Activated naive CD8-positive, alpha-beta T cell treated with anti-CD3 and anti-CD28 coated beads, Interleukin-2, amount 10 ng/mL, durations not matched to agents 7 days and 5 days (primary cell): ENCODE results near the gene MTERF1. TPM values are rescaled to one million over a fixed set of nuclear protein-coding genes. Genes with fewer than 3 reads are reported as not detected.

ENCODE experiments used
- ATAC-seq: fragments of 150-1000 bp; cut with Tn5 transposase; one replicate; pipeline ENCODE4 v1.10.0; 2021; ENCODE audit warnings: low read depth, moderate library complexity
- POLR2A ChIA-PET: fragments of 350-600 bp; sonication (Branson Sonifier 250); formaldehyde crosslinking; loops from one replicate; lab custom pipeline; 2021; ENCODE audit warnings: antibody characterized with exemption; lab: Charles Lee
- DNase-seq: peaks from one replicate; pipeline ENCODE4 v3.0.0; 2021
- H3K27ac Mint-ChIP-seq: one replicate; pipeline ENCODE4 v1.8.0; 2022; ENCODE audit warnings: mild to moderate bottlenecking, mixed read lengths
- H3K27me3 Mint-ChIP-seq: one replicate; pipeline ENCODE4 v1.8.0; 2022; ENCODE audit warnings: mild to moderate bottlenecking, moderate library complexity, mixed read lengths
- H3K36me3 Mint-ChIP-seq: one replicate; pipeline ENCODE4 v1.8.0; 2021; ENCODE audit warnings: mild to moderate bottlenecking, mixed read lengths
- H3K4me1 Mint-ChIP-seq: one replicate; pipeline ENCODE4 v1.8.0; 2021; ENCODE audit warnings: mixed read lengths
- H3K4me3 Mint-ChIP-seq: one replicate; pipeline ENCODE4 v1.8.0; 2022; ENCODE audit warnings: mild to moderate bottlenecking, moderate library complexity, mixed read lengths
- H3K9me3 Mint-ChIP-seq: one replicate; pipeline ENCODE4 v1.8.0; 2021; ENCODE audit warnings: mixed read lengths
- total RNA-seq, 2 experiments: library from RNA; stranded (reverse); gene quantifications; one replicate each; pipeline ENCODE4 v1.2.3, GENCODE V29; 2021

MTERF1 gene
- total RNA-seq = 10 to 100 TPM; 20.9 to 24.4 TPM

GRCh38 chr7:91880413-91881241 lies at the start of gene MTERF1:
MTERF1 (minus strand) TSS chr7:91880702; CDS start chr7:91880083, 619 bp downstream.
- POLR2A ChIA-PET = interaction anchor here (0.7 to 1.7 kb wide), 6 partner anchors 12 to 1535 kb away, joined by 3 to 12 read pairs (median 6); partner anchors contain the start of genes AKAP9, GATAD1 and GTPBP10
- Mint-ChIP-seq H3K27me3 (no peaks in the 10 kb centered on the region), H3K4me1 (peaks cover 27% of the 10 kb centered on the region), H3K36me3 (peaks cover 18% of the 10 kb centered on the region), H3K9me3 (peaks cover 1% of the 10 kb centered on the region), H3K4me3 (peak within 1 kb of the TSS; percentile 94), H3K27ac (peak within 1 kb of the TSS; percentile 94)
- DNase-seq = peak; percentile 94
- ATAC-seq = peak; percentile 96

- ATAC-seq (peak; percentile 56), DNase-seq (no peak)
- no peaks in the 10 kb centered on the region for H3K36me3 Mint-ChIP-seq
- peaks cover 5% of the 10 kb centered on the region for H3K4me1 Mint-ChIP-seq
- H3K27ac Mint-ChIP-seq = no peak overlapping the region
- H3K4me3 Mint-ChIP-seq = no peak overlapping the region
- H3K27me3 Mint-ChIP-seq = peaks cover 7% of the 10 kb centered on the region
- H3K9me3 Mint-ChIP-seq = peaks cover 1% of the 10 kb centered on the region
- POLR2A ChIA-PET = no interaction called here
These were observed 49.0 kb upstream of the MTERF1 start for GRCh38 chr7:91929463-91929862.

- POLR2A ChIA-PET = no interaction called here
- Mint-ChIP-seq H3K4me1 (peaks cover 5% of the 10 kb centered on the region), H3K36me3 (no peaks in the 10 kb centered on the region), H3K4me3 (no peak overlapping the region), H3K27ac (no peak overlapping the region), H3K27me3 (peaks cover 11% of the 10 kb centered on the region), H3K9me3 (peaks cover 1% of the 10 kb centered on the region)
- ATAC-seq (no peak), DNase-seq (no peak)
These were observed 47.4 kb upstream of the MTERF1 start for GRCh38 chr7:91927912-91928311.

GRCh38 chr7:91922857-91923256 lies 42.4 kb upstream of the MTERF1 start:
- H3K27me3 Mint-ChIP-seq = peaks cover 17% of the 10 kb centered on the region
- POLR2A ChIA-PET = no interaction called here

GRCh38 chr7:91918356-91918755 lies 37.9 kb upstream of the MTERF1 start:
- POLR2A ChIA-PET = no interaction called here
- no peaks in the 10 kb centered on the region for H3K36me3 Mint-ChIP-seq
- H3K4me1 Mint-ChIP-seq = peaks cover 11% of the 10 kb centered on the region
- peaks cover 17% of the 10 kb centered on the region for H3K27me3 Mint-ChIP-seq
- H3K27ac Mint-ChIP-seq = no peak overlapping the region
- no peak for DNase-seq
- no peak overlapping the region for H3K4me3 Mint-ChIP-seq
- no peaks in the 10 kb centered on the region for H3K9me3 Mint-ChIP-seq
- ATAC-seq = no peak

More at GRCh38 chr7:91922857-91923256, 42.4 kb upstream of the MTERF1 start:
- ATAC-seq (no peak), DNase-seq (no peak)
- H3K36me3 Mint-ChIP-seq = no peaks in the 10 kb centered on the region
- no peak overlapping the region for H3K27ac Mint-ChIP-seq
- no peaks in the 10 kb centered on the region for H3K4me1 Mint-ChIP-seq
- no peaks in the 10 kb centered on the region for H3K9me3 Mint-ChIP-seq
- no peak overlapping the region for H3K4me3 Mint-ChIP-seq

- POLR2A ChIA-PET = no interaction called here
- H3K9me3 Mint-ChIP-seq = no peaks in the 10 kb centered on the region
- no peak overlapping the region for H3K27ac Mint-ChIP-seq
- no peak overlapping the region for H3K4me3 Mint-ChIP-seq
- ATAC-seq = no peak
- no peak for DNase-seq
- peaks cover 13% of the 10 kb centered on the region for H3K27me3 Mint-ChIP-seq
- no peaks in the 10 kb centered on the region for H3K36me3 Mint-ChIP-seq
- peaks cover 11% of the 10 kb centered on the region for H3K4me1 Mint-ChIP-seq
These were observed 35.5 kb upstream of the MTERF1 start for GRCh38 chr7:91916051-91916440.

- H3K27ac Mint-ChIP-seq = no peak overlapping the region
- H3K36me3 Mint-ChIP-seq = no peaks in the 10 kb centered on the region
- H3K4me1 Mint-ChIP-seq = peaks cover 11% of the 10 kb centered on the region
- peaks cover 13% of the 10 kb centered on the region for H3K27me3 Mint-ChIP-seq
- no peak for ATAC-seq
- H3K9me3 Mint-ChIP-seq = no peaks in the 10 kb centered on the region
- POLR2A ChIA-PET = interaction anchor here (1.2 kb wide), 1 partner anchor 533 kb away, joined by 3 read pairs; no protein-coding TSS in a partner anchor
- H3K4me3 Mint-ChIP-seq = no peak overlapping the region
- no peak for DNase-seq
These were observed 35.0 kb upstream of the MTERF1 start for GRCh38 chr7:91915401-91916050.

GRCh38 chr7:91913612-91914011 lies 33.1 kb upstream of the MTERF1 start:
- ATAC-seq (no peak), DNase-seq (no peak)
- Mint-ChIP-seq H3K27me3 (peaks cover 9% of the 10 kb centered on the region), H3K27ac (no peak overlapping the region), H3K4me3 (peak overlapping the region; percentile 10), H3K36me3 (no peaks in the 10 kb centered on the region), H3K4me1 (peaks cover 11% of the 10 kb centered on the region), H3K9me3 (no peaks in the 10 kb centered on the region)
- POLR2A ChIA-PET = interaction anchor here (0.6 kb wide), 1 partner anchor 72 kb away, joined by 3 read pairs; no protein-coding TSS in a partner anchor

GRCh38 chr7:91912494-91912893 lies 32.0 kb upstream of the MTERF1 start:
- H3K4me1 Mint-ChIP-seq = peaks cover 11% of the 10 kb centered on the region
- POLR2A ChIA-PET = no interaction called here
- ATAC-seq (no peak), DNase-seq (no peak)
- H3K9me3 Mint-ChIP-seq = peaks cover 1% of the 10 kb centered on the region
- H3K4me3 Mint-ChIP-seq = no peak overlapping the region
- no peak overlapping the region for H3K27ac Mint-ChIP-seq
- H3K36me3 Mint-ChIP-seq = no peaks in the 10 kb centered on the region
- peaks cover 6% of the 10 kb centered on the region for H3K27me3 Mint-ChIP-seq

GRCh38 chr7:91911121-91911520 lies 30.6 kb upstream of the MTERF1 start:
- no peaks in the 10 kb centered on the region for H3K36me3 Mint-ChIP-seq
- H3K27me3 Mint-ChIP-seq = no peaks in the 10 kb centered on the region
- DNase-seq (no peak), ATAC-seq (no peak)
- H3K9me3 Mint-ChIP-seq = peaks cover 1% of the 10 kb centered on the region
- POLR2A ChIA-PET = no interaction called here
- H3K4me1 Mint-ChIP-seq = peaks cover 8% of the 10 kb centered on the region
- H3K27ac Mint-ChIP-seq = no peak overlapping the region
- no peak overlapping the region for H3K4me3 Mint-ChIP-seq

GRCh38 chr7:91910171-91910570 lies 29.7 kb upstream of the MTERF1 start:
- H3K4me3 Mint-ChIP-seq = no peak overlapping the region
- ATAC-seq = no peak

GRCh38 chr7:91899563-91899962 lies 19.1 kb upstream of the MTERF1 start:
- H3K27ac Mint-ChIP-seq = no peak overlapping the region
- POLR2A ChIA-PET = no interaction called here
- ATAC-seq = no peak

More at GRCh38 chr7:91910171-91910570, 29.7 kb upstream of the MTERF1 start:
- POLR2A ChIA-PET = no interaction called here
- H3K27ac Mint-ChIP-seq = no peak overlapping the region
- peaks cover 1% of the 10 kb centered on the region for H3K9me3 Mint-ChIP-seq
- H3K27me3 Mint-ChIP-seq = no peaks in the 10 kb centered on the region
- DNase-seq = no peak
- H3K4me1 Mint-ChIP-seq = peaks cover 3% of the 10 kb centered on the region
- H3K36me3 Mint-ChIP-seq = no peaks in the 10 kb centered on the region

GRCh38 chr7:91898240-91898992 lies 17.9 kb upstream of the MTERF1 start:
- H3K9me3 Mint-ChIP-seq = no peaks in the 10 kb centered on the region
- POLR2A ChIA-PET = no interaction called here
- no peaks in the 10 kb centered on the region for H3K36me3 Mint-ChIP-seq

More at GRCh38 chr7:91899563-91899962, 19.1 kb upstream of the MTERF1 start:
- DNase-seq = no peak
- Mint-ChIP-seq H3K9me3 (no peaks in the 10 kb centered on the region), H3K36me3 (no peaks in the 10 kb centered on the region), H3K27me3 (peaks cover 16% of the 10 kb centered on the region), H3K4me1 (no peaks in the 10 kb centered on the region), H3K4me3 (no peak overlapping the region)

More at GRCh38 chr7:91898240-91898992, 17.9 kb upstream of the MTERF1 start:
- Mint-ChIP-seq H3K4me3 (no peak overlapping the region), H3K4me1 (no peaks in the 10 kb centered on the region), H3K27me3 (peaks cover 19% of the 10 kb centered on the region), H3K27ac (no peak overlapping the region)
- ATAC-seq = no peak
- DNase-seq = no peak
